AML-193 (cell line): Measurements from ENCODE around the gene NF2.
"Not testable (repeated sequence)": the region's sequence is repeated elsewhere in the genome, so short reads cannot be mapped to it uniquely, and the experiment has no call there.

ENCODE experiments used
- DNase-seq, 2 experiments: peaks; one replicate each; lab custom pipeline; 2025; lab: John Stamatoyannopoulos, UW

Gene NF2

DNA sequence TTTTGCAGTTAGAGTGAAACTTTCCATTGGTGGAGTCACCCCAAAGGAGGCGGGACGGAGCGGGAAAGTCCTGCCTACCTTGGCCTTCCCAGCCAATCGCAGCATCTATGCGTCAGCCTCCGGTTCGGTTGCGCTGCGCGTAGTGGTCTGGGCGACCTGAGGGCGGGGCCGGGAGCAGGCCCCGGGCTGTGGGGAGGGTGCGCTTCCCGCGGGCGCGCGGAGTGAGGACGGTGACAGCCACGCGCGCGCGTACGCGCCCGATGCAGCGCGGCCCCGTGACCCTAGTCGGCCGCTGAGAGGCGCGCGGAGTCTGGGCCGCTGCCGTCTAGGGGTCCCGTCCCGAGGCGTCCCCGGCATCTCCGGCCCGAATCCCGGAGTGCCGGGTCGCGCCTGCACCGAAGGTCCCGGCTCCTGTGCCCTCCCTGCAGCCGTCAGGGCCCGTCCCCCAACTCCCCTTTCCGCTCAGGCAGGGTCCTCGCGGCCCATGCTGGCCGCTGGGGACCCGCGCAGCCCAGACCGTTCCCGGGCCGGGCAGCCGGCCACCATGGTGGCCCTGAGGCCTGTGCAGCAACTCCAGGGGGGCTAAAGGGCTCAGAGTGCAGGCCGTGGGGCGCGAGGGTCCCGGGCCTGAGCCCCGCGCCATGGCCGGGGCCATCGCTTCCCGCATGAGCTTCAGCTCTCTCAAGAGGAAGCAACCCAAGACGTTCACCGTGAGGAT lies at the start of gene NF2:
Gene NF2 (plus strand): TSS at position 276 of the 718 bp plus-strand sequence. CDS start 366 bp downstream, at position 642.
- DNase-seq, result peak; percentile 95 to 97

DNA sequence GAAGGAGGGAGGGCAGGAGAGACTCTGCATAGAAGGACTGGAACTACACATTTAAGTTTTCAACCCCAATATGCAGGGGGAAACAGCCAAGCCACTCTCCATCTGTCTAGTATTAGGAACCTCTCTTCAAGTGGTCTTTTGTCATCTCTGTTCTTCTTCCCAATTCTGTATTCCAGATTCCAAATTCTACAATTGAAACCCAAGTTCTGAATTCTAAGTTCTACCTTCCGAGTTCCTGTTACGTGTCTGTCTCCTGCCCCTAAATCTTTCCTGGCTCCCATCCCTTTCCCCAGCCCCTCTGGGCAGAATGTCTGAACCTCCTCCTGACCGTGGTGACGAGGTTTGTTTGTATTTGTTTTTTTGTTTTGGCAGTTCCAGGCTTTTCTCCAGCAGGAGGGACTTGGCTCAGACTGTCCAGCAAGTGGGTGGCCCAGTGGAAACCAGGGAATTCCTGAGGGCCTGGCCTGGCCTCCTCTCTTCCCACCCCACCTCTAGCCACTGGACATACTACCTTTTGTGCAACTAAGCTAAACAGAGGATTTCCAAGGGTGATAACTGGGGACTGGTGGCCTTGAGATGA lies 48.3 kb upstream of the NF2 start:
- no peak for DNase-seq

DNA sequence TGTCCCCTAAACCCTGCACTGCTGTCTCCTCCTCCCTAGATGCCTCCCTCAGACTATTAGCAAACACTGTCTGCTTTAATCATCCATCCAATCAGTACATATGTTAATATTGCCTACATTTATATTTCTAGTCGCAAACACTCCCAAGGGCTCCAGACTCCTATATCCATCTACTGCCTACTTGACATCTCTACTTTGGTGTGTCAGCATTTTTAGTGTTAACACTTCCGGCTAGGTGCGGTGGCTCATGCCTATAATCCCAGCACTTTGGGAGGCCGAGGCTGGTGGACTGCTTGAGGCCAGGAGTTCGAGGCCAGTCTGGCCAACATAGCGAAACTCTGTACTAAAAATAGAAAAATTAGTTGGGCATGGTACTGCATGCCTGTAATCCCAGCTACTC lies 44.4 kb upstream of the NF2 start:
- no peak for DNase-seq

DNA sequence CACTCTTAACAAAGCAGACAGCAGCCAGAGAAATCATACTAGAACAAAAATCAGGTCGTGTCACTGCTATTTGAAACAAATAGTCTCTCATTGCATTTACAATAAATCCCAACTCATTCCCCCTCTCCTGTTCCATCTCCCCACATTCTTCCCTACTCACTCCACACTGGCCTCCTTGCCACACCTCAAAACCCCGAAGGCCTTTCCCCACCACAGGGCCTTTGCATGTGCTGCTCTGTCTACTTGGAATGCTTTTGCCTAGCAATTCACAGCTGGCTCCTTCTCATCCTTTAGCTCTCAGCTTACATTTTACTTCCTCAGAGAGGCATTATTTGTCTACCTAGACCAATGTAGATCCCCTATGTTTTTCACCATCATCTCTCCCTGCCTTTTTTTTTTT lies 43.6 kb upstream of the NF2 start:
- DNase-seq, result no peak

DNA sequence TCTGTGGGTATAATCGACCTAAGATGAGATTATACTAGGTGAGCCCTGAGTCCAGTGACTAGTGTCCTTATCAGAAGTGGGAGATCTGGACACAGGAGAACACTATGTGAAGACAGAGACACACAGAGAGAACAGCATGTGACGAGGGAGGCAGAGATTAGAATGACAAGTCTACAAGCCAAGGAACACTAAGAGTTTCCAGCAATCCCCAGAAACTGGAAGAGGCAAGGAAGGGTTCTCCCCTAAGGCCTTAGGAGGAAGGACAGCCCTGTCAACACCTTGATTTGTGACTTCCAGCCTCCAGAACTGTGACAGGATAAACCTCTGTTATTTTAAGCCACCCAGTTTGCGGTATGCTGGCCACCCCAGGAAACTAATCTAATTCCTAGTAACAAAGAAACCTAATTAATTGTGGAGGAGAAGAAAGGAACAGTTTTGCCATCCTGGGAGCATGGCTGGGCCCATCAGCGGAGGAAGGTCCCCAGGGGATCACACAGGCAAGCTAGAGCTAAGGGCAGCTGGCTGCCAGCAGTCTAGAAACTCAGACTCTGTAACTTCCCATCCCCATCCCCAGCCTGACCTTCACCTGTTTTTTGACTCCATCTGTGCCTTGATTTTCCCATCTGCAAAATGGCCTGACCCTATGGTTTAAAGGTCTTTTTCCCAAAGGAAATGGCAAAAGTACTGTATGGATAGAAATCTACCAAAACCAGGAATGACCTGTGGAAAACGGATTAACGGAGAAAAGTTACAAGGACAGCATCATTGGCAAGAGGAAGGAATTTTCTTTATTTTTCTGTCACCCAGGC lies 39.6 kb upstream of the NF2 start:
- DNase-seq, result no peak

DNA sequence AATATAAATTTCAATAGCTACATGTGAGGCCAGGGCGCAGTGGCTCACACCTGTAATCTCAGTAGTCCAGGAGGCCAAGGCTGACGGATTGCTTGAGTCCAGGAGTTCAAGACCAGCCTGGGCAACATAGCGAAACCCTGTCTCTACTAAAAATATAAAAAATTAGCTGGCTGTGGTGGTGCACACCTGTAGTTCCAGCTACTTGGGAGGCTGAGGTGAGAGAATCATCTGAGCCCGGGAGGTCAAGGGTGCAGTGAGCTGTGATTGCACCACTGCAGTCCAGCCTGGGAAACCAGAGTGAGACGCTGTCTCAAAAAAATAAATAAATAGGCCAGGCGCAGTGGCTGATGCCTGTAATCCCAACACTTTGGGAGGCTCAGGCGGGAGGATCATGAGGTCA lies 36.9 kb upstream of the NF2 start:
- not testable (repeated sequence) for DNase-seq

DNA sequence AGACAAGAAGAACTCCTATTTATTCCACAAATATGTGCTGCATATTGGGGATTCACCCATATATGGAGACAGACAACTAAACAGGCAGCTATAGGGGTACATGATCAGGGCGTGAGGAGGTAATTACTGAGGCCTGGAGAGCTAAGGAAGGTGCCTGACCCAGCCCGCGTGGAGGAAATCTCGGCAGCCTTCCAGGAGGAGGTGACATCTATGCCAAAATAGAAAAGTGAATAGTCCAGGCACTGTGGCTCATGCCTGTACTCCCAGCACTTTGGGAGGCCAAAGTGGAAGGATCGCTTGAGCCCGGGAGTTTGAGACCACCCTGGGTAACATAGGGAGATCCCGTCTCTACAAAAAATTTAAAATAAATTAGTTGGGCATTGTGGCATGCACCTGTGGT lies 36.1 kb upstream of the NF2 start:
- DNase-seq, result no peak

DNA sequence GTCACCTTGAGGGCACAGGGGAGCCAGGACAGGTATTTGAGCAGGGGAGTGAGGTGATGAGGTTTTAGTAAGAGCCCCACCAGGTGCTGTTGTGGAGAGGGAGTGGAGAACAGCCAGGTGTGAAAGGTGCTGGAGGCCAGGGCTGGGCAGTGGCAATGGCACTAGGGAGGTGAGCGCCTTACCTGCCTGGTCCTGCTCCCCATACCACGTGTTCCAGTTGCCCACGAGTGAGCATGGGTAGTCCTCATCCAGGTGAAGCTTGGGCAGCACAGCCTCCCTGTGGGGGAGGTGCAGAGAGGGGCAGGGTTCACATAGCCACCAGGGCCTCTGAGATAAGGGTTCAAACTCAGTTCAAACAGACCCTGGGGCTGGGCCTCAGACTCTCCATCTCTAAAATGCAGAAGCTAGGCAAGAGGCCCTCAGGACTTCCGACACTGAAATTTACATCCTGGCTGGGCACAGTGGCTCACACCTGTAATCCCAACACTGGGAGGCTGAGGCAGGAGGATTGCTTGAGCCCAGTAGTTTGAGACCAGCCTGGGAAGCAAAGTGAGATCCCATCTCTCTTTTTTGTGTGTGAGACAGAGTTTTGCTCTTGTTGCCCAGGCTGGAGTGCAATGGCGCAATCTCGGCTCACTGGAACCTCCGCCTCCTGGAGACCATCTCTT lies 34.3 kb upstream of the NF2 start:
- no peak for DNase-seq

DNA sequence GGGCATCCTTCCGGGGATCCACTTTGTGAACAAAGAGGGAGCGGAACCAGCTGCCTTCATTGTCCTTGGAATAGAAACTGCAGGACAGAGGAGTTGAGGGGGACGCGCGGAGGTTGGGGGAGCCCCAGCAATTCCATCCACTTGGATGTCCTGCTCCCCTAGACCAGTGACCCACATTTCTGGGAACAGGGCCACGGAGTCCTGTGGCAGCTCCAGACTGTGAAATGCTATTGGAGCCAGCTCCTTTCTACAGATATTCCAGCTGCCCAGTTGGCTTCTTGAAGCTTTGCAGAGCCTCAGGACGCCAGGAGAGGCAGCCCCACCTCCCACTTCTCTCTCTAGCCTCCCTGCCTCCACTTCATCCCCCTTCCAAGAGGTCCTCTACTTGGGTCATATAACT lies 33.0 kb upstream of the NF2 start:
- no peak for DNase-seq

DNA sequence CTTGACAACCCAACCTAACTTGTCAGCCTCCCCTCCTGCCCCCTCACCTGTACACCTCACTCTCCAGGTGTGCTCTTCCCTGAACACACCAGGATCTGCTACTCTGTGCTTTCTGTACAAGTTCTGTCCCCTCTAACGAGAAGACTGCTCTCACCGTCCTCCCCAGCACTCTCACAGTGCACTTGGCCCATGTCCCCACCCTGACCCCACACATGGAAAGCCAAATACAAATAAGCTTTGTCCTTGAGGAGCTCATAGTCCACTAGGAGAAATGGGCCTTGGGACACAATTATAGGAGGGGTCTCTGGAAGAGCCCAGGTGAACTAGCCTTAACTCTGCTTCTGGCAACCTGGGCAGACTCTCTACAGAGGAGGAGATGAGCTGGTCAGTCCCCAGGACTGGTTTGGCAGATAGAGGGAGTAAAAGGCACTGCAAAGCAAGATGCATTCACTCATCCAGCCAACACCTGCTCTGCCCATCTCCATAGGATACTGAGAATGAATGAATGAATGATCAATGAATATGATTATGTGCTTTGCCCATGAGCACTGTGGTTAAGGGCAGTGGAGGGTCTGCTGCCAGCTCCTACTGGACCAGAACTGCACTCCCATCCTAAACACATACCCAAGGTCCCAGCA lies 32.4 kb upstream of the NF2 start:
- DNase-seq, result no peak

DNA sequence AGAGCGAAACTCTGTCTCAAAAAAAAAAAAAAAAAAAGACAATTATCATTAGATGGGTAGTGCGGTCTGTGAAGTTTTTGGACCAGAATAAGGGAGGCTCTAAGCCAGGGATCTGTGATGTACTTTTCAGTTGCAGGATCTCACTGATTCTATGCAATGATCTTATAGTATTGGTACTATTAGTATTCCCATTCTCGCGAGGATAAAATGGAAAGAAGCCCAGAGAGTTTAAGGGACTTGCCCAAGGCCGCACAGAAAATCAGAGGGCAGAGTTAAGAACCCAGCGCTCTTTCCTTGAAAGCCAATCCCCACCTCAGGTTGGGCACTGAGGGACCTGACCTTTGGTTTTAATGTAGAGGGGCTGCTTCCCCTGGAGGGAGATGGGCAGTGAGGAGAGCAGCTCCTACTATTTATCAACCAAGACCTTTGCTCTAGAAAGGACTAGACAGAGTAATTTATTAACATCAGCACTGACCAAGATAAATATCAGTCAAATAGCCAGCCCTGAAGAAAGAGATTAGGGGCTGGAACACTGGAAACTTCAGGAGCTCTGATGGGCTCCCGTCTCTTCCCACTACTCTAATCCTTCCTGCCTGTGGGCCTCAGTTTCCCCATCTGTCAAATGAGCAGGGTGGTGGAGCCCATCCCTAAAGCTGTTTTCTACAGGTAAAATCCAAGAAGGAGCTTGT lies 28.5 kb upstream of the NF2 start:
- no peak for DNase-seq

DNA sequence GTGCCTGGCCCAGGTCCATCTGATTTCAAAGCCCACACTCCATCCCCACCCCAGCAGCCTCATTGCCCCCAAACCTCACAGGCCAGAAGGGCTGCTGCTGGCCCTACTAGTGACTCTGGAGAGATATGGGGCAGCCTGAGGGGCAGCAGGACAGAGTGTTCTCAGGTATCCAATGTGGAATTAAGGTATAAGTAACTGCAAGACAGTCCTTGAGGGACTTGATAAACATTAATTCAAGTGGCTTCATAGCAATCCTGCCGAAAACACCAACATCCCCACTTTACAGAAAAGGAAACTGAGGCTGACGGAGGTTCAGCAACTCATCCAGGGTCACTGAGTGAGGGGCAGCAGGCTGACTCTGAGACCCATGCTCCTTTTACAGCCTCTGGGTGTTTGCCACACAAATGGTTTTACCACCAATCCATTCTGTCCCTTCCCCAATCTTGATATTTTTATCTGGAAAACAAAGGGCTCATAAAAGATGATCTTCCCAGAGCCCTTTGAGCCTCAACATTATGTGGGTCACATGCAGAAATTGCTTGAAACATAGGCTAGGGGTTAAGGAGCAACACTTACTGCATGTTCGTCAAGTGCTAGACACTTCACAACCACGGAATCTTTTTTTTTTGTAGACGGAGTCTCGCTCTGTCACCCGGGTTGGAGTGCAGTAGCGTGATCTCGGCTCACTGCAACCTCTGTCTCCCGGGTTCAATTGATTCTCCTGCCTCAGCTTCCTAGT lies 24.8 kb upstream of the NF2 start:
- no peak for DNase-seq

DNA sequence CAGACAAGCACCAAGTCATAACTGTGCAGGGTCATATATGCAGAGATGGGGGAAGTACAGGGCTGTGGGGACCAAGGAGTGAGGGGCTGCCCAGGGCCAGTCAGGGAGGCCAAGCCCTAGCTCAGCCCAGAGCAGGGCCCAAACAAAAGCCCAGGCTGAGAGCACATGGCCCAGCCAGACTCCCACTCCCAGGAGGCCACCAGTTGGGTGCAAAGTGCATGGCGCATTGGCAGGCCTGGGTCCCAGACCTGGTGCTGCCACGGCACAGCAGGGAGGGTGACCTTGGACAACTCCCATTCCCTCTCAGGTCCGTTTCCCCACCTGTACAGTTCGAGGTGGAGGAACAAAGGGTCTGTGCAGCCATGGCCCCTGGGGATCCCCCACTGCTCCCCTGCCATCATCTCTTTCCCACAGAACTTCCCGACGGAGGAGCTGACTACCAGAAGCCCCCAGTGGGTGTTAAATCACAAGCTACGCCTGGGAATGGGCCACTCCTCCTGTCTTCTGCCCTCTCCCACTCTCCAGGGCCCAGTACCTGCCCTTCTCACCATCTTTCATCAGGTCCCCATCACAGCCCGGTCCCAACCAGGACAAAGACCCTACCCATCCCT lies 23.1 kb upstream of the NF2 start:
- no peak for DNase-seq

DNA sequence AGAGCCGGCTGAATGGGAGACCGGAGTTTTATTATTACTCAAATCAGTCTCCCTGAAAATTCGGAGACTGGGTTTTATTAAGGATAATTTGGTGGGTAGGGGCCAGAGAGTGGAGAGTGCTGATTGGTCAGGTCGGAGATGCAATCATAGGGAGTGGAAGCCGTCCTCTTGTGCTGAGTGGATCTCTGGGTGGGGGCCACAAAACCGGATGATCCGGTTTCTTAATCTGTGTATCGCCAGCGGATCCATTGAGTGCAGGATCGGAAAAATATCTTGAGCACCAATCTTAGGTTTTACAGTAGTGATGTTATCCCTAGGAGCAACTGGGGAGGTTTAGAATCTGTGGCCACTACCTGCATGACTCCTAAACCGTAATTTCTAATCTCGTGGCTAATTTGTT lies 21.6 kb upstream of the NF2 start:
- no peak for DNase-seq

DNA sequence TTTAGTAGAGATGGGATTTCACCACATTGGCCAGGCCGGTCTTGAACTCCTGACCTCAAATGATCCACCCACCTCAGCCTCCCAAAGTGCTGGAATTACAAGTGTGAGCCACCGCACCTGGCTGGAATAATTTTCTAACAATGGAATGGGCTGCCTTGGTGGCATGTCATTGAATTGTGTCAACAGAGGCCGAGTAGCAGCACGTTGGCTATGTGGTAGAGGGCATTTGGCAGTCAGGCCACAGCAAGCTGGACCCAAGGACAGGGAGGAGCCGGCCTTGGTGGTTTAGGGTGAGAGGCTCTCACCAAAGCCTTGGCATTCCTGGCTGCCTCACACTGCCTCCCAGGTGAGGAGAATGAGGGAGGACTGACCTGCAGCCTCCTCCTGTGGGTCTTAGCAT lies 18.5 kb upstream of the NF2 start:
- DNase-seq, result no peak

DNA sequence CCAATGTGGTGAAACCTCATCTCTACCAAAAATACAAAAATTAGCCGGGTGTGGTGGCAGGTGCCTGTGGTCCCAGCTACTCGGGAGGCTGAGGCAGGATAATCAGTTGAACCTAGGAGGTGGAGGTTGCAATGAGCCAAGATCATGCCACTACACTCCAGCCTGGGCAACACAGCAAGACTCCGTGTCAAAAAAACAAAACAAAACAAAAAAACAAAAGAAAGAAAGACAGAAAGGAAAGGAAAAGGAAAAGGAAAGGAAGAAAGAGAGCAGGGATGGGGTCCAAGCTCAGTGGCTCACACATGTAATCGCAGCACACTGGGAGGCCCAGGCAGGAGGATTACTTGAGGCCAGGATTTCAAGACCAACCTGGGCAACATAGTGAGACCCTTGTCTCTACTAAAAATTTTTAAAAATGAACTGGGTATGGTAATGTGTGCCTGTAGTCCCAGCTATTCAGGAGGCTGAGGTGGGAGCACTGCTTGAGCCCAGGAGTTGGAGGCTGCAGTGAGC lies 17.2 kb upstream of the NF2 start:
- not testable (repeated sequence) for DNase-seq

DNA sequence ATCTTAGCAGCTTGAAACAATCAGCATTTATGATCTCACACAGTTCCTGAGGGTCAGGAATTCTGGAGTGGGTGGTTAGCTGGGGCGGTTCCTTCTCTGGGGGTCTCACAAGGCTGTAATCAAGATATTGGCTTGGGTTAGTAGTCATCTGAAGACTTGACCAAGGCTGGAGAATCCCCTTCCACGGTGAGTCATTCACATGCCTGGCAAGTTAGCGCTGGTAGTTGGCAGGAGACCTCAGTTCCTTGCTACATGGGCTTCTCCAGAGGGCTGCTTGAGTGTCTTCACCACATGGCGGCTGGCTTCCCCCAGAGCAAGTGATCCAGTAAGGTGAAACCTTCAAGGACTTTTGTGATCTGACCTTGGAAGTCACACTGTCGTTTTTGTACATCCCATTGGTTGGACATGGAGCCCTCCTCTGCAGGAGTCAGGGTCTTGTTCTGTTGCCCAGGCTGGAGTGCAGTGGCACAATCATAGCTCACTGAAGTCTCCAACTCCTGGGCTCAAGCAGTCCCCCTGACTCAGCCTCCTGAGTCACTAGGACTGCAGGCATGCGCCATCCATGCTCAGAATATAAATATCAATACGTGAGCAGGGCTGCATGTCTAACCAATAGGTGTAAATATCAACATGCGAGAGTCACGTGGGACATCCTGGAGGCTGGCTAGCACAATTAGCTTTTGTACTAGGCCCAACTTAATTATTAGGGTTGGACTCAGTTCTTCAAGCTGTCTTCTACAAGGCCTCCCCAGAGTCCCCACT lies 15.3 kb upstream of the NF2 start:
- no peak for DNase-seq

DNA sequence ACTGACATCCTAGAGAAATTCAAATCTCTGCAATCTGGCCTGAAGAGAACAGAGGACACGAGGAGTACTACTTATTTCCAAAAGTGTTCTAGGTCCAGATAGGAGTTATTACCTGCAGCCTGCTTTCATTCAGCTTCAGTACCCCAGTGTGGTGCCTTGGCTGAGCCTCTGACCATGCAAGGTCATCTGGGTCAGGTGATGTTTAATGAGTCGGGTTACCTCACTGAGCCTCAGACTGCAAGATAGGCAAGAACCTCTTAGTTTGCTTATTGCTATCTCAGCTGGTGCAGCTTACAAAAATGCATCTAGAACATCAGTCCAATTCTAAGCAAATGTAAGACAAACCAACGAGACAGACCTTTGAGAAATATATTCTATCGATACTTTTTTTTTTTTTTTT lies 9.5 kb upstream of the NF2 start:
- DNase-seq, result no peak

DNA sequence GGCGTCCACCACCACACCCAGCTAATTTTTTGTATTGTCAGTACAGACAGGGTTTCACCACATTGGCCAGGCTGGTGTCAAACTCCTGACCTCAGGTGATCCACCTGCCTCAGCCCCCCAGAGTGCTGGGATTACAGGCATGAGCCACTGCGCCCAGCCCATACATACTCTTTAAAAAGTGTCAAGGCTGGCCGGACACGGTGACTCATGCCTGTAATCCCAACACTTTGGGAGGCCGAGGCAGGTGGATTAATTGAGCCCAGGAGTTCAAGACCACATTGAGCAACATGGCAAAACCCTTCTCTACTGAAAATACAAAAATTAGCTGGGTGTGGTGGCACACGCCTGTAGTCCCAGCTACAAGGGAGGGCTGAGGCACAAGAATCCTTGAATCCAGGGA lies 9.0 kb upstream of the NF2 start:
- not testable (repeated sequence) for DNase-seq
